HG03045 (cell line): ENCODE results near the gene E2F3.

ENCODE experiments used
- ATAC-seq: cut with Tn5 transposase; IDR thresholded peaks from one replicate; pipeline ENCODE4 v1.9.1; 2021; ENCODE audit warnings: mild to moderate bottlenecking, moderate library complexity; ENCODE audit not compliant: unreplicated experiment

The E2F3 gene

DNA sequence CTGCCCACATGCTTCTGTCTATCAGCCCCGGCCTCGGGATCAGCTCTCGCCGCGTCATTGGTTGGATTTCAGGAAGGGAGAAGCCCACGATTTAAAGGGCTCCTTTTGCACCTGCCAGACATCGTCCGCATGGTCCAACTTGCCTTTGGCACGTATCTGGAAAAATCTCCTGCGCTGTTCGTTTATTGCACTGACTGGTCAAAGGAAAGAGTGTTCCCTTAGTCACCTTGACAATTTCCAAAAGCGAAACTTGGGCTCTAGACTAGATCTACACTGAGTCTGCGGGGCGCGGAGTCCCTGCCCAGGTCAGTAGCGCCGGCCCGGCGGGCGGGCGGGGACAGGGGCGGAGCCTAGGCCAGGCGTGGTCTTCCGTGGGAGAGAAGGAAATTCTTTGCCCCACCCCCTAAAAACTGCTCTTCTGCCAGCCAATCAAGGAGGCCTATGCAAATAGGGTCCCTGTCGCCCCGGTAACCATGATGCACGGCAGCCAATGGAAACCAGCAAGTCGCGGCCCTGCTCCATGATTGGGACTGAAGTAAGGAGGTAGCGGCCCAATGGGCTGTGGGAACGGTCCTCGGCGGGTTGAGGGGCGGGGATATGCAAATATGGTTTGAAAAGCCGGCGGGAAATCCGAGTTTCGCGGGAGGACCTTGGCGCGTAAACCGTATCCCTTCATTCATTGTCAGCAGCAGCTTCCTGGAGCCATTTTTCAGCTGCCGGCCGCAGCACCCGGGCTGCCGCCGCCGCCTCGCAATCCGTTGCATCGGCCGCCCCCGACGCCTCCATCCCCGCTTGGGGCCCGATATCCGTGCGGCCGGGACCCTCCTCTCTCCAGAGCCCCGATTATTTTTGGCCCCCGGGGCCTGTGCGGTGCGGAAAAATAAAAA is at the start of gene E2F3:
Gene E2F3 (plus strand): TSS at position 675 of the 887 bp plus-strand sequence. CDS start 354 bp downstream, outside the sequence.
- peak; percentile 91 for ATAC-seq

DNA sequence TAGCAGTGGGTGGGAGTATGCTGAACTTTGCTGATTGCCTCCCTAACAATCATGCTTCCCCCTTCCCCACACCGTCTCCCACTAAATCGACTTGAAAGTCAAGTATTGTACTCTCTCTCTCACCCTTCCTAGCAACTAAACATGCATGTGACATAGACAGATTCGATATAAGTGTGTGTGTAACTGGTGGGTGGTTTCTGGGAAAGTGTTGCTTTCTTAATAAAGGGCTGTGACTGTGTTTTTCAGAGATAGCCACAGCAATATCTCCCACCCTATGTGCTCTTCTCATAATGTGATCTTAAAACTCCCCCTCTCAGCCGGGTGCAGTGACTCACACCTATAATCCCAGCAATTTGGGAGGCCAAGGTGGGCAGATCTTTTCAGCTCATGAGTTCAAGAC is 49.3 kb upstream of the E2F3 start:
- no peak for ATAC-seq

DNA sequence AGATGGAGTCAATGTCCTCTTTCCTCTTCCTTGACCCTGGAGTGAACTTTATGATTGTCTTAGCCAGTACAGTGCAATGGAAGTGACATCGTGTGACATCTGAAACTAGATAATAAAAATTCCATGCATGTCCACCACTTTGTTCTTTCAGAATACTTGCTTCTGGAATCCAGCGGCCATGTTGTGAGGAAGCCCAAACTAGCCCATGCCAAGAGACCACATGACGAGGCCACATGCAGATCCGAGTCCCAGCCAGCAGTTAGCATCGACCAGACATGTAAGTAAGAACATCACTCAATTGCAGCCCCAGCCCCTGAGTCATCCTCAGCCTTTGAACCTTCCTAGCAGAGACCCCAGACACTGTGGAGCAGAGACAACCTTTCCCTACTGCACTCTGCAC is 48.5 kb upstream of the E2F3 start:
- no peak for ATAC-seq

DNA sequence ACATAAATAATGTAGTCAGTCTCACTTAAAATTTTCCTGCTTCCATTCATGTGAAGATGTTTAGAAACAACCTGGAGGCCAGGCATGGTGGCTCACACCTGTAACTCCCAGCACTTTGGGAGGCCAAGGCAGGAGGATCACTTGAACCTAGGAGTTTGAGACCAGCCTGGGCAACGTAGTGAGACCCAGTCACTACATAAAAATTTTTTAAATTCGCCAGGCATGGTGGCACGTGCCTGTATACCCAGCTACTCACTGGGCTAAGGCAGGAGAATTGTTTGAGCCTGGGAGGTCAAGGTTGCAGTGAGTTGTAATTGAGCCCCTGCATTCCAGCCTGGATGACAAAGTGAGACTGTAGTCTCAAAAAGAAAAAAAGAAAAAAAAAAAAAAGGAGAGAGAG is 47.3 kb upstream of the E2F3 start:
- no peak for ATAC-seq

DNA sequence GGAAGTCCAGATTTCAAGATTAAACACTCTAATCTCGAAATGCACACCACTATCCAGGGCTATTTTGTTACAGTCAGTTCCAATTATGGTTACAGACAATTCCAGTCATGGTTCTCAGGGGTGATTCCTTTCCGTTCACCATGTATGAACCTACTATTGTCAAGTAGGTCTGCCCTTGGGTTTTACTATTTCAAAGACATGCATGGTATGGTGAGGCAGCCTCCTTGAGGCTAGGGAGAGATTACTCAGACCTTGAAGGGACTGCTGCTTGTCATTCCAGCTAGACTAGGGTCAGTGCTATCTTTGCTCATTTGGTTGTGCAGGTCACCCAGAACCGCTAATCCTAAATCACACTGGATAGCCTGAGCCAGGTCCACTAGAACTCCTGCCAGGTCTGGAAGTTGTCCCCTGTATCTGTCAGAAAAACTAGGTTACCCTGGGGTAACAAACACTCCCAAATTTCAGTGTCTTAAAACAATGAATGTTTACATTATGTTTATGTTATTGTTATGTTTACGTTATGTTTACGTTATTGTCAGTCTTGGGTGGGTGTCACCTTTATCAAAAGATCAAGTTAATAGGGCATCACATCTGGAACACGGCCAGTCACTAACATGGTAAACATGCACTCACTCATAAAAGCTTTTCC is 41.1 kb upstream of the E2F3 start:
- no peak for ATAC-seq

DNA sequence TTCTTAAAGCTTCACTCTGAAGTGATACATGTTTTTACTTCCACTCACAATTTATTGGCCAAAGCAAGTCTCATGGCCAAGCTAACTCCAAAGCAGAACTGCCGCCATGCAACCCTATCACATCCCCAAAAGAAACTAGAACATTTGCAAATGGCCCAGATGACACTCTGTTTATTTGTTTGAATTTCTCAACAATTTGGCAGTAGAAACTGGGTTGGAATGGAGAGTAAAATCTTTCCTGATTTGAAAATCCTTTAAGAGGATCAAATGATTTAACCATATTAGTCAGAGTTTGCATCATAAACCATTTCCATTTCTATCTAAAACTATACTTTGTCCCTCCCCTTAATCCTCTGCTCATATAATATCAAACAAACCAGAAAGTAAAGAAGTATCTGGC is 39.1 kb upstream of the E2F3 start:
- no peak for ATAC-seq

DNA sequence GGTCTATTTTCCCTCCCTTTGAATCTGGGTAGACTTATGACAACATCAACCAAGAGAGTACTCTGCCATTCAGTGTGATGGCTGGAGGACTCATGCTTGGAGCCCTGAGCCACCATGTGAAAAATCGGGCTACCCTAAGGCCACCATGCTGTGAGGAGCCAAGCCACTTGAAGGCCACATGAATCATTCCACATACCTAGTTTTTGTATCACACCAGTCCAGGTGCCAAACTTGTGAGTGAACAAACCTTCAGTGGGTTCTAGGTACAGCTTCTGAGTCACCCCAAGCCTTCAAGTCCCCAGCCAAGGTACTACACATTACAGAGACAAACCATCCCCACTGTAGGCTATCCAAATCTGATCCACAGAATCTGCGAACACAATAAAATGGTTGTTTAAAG is 37.4 kb upstream of the E2F3 start:
- no peak for ATAC-seq

DNA sequence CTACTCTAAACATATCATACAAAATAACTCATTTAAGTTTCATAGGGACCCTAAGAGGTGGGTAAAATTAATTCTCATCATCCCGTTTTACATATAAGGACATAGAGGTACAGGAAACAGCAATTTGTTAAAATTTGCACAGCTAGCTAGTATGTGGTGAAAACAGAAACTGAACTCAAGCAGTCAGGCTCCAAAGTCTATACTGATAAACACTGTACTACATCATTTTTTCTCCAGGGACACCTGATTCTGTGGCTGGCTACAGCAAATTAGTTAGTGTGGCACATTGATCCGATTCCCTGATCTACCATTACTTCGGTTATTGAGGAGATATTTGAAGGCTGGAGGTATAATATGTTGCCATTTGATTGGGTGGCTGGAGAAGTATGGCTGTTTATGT is 36.2 kb upstream of the E2F3 start:
- ATAC-seq = no peak

DNA sequence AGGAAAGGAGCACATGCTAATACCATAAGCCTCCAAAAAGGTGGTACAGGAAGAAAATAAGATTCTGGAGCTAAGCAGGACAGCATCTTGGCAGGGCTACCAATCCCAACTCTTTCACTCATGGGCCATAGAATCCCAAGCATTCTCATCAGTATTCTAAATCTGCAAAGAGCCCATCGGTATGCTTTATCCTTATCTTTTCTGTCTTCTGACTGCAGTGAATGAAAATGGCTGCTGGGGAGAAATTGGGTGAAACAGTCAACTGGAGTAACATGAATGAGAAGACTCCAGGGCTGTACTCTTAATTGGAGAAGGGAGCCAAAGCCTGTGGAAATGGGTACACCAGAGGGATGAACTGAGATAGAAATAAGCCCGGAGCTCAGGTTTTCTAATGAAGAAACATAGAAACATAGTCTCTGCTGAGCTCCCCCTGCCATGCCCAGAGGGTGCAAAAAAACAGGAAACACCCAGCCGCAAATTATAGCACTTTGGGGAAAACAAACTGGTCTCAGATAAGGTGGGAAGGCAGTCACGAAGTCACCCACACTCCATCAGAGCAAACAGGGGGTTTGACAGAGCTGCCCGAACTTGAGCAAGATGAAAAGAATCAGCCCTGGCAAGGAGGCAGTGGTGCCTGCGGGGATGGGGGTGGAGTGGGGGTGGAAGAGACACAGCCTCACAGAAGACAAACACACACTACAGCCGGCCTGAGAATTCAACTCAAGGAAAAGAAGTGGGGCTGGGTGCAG is 35.4 kb upstream of the E2F3 start:
- no peak for ATAC-seq

DNA sequence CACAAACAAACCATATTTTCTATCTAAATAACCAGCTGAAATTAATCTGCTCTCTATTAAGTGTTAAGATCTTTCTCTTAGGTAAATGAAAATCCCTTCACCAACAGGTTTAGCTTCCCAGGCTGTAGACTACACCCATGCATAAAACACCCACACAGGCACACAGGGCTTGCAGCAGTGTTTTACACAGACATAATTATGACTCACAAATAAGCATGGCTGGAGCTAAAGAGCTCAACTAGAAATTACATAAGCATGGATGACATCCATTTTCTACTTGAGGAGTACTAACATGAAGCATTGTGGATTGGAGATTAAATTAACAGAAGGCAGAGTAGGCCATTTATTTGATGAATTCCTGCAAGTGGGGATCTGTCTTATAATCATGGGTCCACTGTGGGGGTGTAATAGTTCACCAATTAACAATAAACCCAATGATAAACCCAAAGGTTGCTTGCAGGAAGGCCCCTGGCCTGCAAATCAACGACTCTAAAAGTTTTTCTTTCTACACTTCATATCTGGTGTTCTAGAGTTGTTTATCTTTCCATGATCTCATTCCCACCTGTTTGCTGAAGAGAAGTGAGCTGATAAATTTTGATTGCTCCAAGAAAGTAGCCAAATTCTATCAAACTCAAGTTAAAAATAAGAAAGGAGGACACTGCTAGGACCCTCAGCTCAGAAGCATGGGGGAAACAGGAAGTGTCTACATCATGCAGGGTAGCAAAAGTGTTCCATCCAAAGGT is 33.8 kb upstream of the E2F3 start:
- no peak for ATAC-seq

DNA sequence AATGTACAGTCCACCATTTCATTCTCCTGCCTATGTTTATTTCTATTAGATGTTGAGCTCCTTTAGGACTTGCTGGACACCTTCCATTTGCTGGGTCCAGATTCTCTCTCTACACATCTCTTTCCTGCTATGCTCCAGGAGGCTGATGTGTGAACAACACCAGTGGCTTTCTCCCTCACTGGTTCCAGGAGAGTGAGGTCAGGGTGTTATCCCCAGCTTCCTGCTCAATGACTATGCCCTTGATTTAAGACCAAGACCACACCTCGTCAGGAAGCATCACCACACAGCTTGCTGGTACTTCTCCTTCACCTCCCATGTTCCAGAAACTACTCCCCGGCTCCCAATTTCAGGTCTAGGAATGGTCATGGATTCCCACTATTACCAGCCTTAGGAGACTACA is 31.3 kb upstream of the E2F3 start:
- ATAC-seq = no peak

DNA sequence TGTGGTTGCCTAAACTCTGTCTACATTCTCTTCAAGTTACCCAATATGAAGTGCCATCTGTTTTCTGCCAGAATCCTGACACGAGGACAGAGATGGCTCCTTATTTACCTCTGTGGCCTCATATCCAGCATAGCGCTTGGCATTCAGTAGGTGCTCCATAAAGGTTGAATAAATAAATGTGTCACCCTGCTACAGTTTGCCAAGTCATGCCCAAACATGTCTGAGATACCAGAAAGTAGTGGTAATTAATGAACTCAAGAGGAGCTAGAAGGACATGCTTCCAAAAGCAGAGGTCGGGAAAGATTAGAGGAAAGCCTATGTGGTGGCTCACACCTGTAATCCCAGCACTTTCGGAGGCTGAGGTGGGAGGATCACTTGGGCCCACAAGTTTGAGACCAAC is 30.9 kb upstream of the E2F3 start:
- ATAC-seq = no peak

DNA sequence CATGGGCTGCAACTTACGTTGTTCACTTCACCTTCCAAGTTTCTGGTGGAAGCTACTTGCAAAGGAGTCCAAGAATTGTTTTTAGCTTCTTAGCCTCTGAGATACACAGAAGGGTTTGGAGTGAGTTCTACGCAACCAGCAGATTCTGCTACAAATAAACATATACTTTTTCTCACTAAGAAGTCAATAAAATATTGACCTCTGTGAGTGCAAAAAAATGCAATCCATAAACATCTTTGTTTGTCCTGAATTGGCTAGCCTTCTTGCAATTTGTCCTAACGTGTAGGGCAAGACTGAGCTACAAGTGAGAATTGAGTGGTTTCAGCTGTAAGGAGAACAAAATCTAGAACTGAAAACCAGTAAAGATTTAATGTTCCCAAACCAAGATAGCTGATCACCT is 26.2 kb upstream of the E2F3 start:
- no peak for ATAC-seq

DNA sequence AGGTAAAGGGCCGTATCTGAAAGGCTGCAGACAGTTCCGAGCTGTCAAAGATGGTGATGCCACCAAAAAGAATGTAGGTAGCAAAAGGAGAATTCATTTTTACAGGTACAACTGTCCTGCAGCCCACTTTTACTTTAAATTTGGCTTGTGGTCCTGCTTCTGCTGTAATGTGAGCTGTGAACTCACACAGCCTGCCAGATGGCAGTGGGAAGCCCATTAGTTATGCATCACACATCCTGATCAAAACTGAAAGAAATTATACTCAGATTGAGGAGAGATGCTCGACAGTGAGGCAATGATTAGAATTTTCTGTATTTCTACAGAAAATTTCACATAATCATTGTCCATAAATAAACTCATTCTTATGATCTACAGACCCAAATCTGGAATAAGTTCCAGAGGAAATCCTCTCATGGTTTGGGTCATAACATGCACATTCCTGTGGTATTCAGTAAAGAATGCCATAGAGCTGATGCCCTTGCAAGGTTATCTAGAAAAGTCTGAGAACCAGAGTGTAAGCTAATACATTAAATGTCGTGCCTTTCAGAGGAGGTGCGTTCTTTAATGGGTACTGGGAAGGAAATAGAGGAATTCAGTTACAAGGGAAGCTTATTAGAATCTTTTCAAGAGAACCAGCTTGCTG is 23.9 kb upstream of the E2F3 start:
- no peak for ATAC-seq

DNA sequence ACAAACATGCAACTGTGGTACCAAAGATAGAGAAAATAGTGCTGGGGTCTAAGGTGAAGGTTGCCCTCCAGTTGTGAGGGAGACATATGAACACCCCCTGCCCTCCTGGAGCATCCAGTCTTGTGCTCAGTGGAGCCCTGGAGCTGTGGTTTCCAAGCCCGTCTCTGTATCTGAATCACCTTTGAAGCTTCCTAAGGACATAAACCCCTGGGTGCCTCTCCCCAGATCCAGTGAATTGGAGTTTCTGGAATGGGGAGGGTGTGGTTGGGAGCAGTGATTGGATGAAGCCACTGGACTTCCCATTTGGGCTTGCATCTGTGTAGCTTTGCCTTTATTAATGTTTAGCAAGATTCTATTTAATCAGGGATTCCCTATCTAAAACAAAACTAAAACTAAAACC is 22.4 kb upstream of the E2F3 start:
- no peak for ATAC-seq

DNA sequence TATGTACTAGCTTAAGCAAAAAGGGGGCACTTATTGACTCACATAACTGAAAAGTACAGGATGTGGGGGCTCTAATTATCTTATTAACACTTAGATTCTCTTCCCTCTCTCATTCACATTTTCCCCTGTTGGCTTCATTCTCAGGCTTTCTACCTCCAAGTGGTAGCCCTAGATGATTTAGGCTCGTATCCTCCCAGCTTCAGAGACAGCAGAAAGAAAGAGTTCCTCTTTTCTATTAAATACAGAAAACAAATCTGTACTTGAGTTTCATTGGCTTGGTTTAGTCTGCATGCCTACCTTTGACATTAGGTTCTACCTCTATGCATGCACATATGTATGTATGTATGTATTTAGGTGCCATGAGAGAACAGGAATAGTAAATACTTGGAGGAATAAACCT is 15.5 kb upstream of the E2F3 start:
- ATAC-seq = no peak

DNA sequence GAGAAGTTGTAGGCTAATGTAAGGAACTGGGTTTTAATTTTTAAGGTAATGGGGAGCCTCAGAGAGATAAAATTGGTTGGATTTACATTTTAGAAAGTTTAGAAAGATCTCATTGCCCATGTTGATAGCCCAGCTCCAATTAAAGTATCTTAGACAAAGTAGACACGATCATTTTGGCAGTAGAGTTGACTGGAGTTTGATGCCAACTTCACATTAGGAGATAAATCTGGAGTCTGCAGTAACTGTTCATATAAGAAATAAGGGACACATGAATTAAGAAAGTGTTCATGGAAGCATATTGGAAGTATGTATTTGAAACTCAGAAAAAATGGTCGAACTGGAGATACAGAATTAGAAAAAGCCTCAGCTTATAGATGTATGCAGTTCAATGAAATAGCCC is 12.6 kb upstream of the E2F3 start:
- ATAC-seq = no peak

DNA sequence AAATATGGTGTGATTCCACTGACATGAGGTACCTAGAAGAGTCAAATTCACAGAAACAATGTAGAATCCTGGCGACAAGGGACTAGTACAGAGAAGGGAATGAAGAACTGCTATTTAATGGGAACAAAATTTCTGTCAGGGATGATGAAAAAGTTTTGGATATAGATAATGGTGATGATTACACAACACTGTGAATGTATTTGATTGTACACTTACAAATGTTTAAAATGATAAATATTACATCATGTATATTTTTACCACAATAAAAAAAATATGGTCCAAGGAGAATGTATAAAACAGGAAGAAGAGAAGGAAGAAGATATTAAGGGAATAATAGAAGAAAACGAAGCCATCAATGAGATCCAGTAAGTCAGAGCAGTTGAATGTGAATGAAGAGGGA is 8.4 kb upstream of the E2F3 start:
- no peak for ATAC-seq

DNA sequence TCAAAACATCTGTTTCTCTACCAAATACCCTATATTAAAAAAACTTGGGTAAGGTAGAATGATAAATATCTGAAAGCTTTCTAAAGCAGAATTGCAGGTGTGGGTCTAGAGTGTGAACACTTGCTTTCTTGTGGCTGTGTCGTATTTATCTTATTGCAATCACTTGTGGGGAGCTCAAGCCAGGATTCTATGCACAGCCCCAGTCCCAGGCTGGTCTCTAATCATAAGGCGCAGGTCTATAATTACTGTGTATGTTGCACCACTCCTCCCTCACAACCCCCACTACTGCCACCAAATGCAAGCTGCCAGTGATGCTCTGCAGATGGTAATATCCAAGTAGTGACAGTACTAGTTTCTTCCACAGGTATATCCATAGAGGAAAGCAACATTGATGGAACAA is 2.2 kb upstream of the E2F3 start:
- no peak for ATAC-seq

DNA sequence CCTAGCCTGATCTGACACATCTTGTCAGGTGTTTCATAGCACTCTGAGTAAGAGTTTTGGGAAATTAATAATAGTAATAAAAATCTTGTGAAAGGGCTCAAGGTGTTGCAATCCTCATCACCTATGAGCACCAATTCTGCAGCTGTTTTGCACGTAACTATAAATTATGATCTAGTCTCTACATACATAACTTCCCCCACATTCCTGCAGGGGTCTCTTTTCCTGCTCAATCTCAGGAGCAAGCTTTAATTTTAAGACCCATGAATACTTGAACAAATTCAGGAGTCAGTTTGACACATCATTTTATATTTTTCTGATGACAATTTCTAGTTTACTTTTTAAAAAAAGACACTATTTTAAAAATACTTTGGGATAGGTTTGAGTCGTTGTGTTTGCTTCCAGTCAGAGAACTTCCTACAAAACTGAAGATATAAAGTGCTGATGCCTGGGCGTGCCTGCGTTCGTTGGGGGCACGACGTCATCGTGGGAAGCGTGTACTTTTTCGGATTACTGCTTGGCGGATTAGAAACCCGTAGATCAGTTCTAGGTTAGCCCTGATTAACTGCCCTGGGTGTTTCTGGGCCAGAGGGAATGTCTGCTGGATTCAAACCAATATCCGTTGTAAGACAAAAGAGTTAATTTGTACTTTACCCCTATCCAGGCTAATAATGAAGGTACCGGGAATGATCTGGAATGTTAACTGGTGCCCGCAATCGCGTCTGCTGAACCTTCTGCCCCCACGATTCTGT is 1.0 kb upstream of the E2F3 start:
- no peak for ATAC-seq
